HK-2 (cell line): Measurements from ENCODE around the gene TGFBR3.

Source experiments
- DNase-seq: peaks from one replicate; pipeline ENCODE4 v3.0.0-alpha.2; 2018; ENCODE audit not compliant: unreplicated experiment

Gene TGFBR3

DNA sequence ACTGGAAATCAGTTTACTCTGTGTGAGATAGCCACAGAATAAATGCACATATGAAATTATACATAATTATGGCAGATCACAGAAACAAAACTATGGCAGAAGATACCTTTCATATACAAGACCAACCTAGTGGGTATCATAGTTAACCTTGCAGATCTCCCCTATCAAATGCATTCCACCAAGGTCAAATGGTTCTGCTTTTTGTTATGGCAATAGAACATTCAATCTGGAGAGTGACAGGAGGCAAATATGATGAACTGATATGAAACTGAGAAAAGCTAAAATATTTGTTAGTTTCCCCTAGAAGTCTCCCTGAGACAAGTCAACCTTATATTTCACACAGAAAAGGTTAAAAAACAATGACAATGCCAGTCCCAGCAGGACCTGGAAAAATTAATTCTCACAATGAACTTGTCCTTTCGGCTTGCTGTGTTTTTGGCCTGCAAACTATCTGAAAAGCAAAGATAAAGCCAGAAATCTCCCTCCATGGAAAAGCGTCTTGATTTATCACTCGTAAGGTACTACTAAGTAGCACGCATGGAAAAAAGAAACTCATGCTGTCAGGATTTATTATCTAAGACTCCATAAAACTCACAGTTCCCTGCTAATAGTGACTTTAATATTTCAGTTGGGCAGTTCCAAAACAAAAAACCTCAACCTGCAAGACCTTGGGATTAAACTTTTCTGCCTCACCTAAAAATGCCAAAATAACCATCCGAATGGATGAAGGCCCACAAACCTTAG lies 174.3 kb downstream of the TGFBR3 start:
- no peak for DNase-seq

DNA sequence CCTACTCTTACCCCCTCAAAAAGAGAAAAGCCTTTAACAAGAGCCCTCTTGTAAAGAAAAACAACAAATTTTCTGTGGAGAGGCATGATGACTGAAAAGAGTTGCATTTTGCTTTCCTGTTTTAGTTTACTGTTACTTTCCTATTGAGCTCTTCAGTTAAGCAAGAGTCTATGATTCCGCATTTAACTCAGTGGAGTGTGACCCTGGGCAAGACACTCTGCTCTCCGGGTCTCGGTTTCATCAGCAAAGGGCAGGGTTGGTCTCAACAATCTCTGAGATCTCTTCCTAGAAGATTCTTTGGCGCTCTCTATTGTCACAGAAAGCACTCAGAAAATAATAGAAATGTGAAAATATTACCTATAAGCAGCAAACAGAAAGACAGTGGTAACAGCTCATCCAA lies 175.7 kb downstream of the TGFBR3 start:
- no peak for DNase-seq

GRCh38 chr1:91708691-91709090 lies 177.3 kb downstream of the TGFBR3 start:
- no peak for DNase-seq

GRCh38 chr1:91707890-91708218 lies 178.1 kb downstream of the TGFBR3 start:
- DNase-seq = no peak

GRCh38 chr1:91707114-91707889 lies 178.6 kb downstream of the TGFBR3 start:
- DNase-seq = no peak

DNA sequence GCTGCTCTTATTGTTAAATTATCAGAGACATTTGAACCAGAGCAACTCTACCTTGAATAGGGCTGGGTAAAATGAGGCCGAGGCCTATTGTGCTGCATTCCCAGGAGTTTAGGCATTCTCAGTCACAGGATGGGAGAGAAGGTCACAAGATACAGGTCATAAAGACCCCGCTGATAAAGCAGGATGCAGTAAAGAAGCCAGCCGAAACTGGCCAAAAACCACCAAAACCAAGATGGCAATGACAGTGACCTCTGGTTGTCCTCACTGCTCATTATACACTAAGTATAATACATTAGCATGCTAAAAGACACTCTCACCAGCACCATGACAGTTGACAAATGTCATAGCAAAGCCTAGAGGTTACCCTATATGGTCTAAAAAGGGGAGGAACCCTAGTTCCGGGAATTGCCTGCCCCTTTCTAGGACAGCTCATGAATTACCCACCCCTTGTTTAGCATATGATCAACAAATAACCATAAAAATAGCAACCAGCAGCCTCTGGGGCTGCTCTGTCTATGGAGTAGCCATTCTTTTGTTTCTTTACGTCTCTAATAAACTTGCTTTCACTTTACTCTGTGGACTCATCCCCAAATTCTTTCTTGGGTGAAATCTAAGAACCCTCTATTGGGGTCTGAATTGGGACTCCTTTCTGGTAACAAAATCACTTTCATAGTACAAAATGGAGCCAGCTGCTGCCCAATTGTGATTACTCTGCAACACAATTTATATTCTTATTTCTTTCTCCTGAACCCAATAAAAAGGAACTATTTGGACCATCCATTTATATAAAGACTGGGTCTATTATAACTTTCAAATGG lies 179.6 kb downstream of the TGFBR3 start:
- DNase-seq = no peak

DNA sequence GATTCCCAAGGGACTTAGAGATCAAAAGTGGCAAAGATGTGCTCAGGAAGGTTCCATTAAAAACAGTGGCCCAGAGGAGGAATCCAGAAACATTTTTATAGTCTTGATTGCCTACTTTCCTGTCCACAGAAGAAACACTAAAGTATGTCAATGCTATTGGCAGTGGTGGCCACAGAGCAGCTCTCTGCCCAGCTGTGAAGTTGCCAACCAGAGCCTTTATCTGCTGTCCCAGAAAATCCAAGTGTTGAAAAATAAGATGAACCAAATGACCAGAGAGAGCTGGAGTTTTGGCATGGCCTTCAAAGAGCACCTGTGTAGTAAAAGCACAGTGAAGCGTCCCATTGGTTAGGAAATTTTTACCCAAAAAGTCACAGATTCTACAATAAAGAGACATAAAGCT lies 181.2 kb downstream of the TGFBR3 start:
- no peak for DNase-seq

DNA sequence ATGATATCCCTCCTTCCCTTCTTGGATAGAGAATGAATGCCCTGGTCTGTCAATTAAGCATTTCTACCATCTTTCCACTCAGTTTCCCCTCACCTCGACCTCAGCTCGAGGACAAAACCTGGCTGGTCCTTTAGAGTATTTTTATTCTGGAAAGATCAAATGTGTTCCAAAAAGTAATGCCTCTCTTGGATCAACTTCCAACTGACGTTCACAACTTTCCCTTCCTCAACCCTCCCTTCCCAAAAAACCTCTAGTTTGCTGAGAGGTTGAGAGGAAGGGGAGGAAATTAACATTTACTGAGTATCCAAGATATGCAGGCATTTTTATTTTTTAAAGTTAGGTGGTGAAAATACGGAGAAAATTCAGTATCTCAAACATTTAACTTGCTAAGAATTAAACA lies 182.9 kb downstream of the TGFBR3 start:
- no peak for DNase-seq

DNA sequence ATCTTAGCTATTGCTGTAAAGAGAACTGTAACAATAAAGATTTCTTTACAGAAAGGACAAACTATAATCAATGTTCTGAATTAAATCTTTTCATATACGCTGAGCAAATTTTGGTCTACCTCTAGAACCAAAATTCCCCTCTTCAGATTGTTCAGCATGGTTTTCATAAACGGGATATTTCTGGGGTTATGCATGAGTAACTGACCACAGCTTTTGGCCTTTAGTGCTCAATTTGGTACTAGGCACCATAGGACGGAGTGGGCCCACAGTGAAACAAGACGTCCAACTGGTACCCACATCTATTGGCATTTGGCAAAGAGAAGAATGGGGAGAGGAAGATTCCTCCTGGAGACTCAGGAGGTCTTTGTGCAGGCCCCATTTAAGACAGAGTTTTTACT lies 184.5 kb downstream of the TGFBR3 start:
- DNase-seq = no peak

DNA sequence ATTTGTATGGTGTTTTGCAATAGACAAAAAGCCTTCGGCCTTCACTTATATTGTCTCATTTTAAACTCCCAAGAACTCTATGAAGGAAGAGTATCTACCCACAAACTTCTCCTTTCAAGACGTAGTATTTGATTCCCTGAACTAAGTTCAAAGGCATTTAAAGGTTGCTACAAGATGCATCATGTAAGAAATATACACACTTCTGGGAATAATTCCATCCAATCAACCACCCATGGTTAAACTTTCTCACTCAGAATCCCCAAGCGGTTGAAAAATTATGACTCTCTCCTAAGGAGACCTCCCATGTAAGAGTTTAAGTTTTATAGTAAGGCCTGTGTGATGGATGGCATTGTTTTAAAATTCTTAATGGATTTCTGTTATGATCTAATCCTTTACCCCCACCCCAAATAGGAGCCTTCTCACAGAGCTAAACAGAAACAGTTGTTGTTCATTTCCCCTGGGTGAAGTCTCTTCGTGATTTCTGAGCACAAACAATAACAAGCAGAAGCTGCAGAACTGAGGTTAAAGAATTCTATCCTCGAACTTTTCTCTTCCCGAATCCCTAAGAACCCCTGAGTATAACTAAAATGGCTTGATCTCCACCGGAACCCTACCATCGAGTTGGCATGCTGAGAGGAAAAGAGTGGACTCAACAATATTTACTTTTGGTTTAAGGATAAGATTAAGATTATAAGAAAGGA lies 185.0 kb downstream of the TGFBR3 start:
- DNase-seq = no peak

DNA sequence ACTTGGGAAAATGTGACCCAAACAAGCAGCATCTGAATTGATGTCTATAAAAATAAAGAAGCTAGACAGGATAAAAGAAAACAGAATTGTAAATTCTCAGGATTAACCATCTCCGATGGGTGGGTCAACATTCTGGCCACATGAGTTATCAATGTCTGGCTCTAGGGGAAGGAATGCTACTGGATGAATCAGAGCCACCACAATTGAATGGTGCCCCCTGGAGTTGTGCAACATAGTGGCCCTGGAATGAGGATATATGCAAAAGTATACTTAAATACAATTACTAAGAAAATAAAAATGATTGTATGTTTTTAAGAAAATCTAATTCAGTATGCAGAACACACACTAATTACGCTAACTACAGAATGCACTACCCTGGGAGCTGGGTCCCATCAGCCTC lies 185.6 kb downstream of the TGFBR3 start:
- no peak for DNase-seq

DNA sequence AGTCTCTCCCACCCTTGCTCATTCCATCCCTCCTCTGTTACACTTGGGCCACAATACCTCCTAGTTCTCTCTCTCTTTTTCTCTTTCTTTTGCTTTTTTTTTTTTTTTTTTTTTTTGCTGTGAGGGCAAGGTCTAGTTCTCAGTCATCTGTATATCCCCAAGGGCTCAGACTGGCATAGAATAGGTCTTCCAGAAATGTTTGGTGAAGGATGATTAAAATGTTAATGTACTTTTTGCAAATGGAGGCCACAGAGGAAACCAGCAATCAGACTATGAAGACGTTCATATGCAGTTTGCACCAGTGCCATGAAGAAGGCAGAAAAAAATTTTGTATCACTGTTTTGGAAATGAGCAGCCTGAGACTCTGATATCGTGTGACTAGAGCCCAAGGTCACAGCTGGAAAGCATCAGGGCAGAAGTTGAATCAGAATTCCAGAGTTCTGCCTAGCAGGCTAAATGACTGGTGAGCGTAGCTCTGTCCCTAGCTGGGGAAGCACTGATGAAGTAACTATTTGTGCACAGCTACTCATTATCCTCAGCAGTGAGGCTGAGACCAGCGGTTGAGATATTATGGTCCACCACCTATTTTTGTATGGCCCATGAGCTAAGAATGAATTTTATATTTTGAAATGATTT lies 186.5 kb downstream of the TGFBR3 start:
- no peak for DNase-seq

DNA sequence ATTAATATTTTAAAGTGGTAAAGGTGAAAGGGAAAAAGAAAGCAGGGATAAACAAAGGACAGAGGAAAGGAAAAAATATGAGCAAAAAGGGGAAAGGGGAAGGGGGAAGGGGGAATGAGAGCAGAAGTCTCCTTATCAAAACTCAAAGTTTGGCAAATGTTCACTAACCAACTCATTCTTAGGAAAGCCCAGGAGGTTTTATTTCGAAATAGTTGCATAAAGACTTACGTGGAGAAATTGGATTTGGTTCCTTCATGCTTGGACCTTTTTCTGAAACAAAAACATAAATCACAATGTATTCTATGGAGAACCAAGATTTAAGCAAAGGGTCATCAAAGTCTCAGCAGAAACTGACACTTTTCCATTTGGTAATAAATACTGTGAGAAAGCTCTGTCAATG lies 188.1 kb downstream of the TGFBR3 start:
- DNase-seq = no peak

- no peak for DNase-seq
These were observed 188.5 kb downstream of the TGFBR3 start for GRCh38 chr1:91697416-91697815.

GRCh38 chr1:91696321-91696720 lies 189.6 kb downstream of the TGFBR3 start:
- DNase-seq = no peak

- DNase-seq = no peak
These were observed 192.4 kb downstream of the TGFBR3 start for GRCh38 chr1:91693557-91693956.

DNA sequence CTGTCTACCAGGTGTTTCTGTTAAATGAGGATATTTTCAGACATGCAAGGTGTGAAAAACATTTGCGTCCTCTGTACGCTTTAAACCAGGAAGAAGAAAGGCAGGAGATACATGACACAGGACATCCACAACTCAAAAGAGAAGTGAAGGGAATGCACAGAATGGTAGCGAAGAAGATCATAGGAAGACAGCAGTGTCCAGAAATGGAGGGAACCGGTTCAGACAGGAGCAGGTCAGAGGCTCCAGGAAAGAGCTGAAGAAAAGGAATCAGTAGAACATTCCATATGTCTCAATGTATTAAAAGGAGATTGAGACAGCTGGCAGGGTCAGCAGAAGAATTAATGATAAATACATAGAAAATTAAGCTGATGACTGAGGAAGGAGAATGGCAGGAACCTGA lies 194.4 kb downstream of the TGFBR3 start:
- no peak for DNase-seq

DNA sequence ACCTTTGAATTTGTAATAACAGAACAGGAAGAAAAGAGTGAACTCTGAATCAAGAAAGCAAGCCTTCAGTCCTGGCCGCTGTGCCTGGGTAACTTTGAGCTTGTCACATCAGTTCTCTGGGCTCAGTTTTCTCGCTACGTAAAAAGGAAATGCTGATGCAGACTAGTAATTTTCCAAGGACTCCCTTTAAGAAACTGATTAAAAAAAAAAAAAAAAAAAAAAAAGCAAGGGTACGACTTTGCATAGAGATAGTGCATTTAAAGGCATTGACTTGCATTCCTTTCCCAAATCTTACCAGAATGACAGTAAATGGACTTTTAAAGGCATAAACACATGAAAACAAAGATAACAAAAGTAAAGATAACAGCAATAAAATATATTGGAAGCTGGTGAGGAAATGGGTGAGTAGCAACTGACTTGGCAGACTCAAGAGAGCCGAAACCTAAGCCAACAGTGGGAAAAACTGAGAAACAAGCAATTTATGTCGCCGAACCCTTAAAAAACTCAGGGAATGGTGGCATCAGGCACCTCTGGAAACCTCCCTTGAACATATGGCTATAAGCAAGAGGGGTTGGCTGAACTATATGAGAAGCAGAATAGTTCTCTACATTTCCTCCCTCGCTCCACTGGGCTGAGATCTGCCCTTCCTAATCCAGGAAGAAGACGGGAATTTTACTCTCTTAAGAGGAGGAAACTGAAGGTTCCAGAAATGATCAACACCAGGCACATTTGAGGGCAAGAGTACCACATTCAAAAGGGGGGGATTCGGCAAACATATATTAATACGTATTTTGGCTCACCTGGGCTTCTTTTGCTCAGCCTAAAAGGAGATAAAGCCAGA lies 196.1 kb downstream of the TGFBR3 start:
- no peak for DNase-seq

DNA sequence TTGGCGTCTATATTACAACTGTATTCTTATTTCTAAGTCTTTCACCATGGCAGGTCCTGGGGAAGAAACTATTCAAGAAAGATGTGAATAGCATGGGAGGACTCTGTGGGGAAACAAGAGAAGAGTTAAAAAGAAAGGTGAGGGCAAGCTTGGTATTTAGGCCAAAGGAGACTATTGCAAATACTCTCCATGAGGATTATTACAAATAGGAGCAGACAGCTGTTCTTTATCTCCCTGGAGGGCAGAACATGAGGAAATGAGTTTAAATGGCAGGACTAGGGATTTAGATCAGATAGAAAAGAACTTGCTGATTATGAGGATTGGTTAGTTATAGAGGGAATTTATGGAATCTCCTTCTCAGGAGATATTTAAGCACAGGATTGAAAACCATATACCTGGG lies 198.5 kb downstream of the TGFBR3 start:
- no peak for DNase-seq

- DNase-seq = no peak
These were observed 200.0 kb downstream of the TGFBR3 start for GRCh38 chr1:91685994-91686393.
